ENCODE data around the gene PBX2. TPM values are rescaled to one million over a fixed set of nuclear protein-coding genes. Genes with fewer than 3 reads are reported as not detected.
"Not testable (repeated sequence)": the region's sequence is repeated elsewhere in the genome, so short reads cannot be mapped to it uniquely, and the experiment has no call there.

Gene PBX2
- total and polyA plus RNA-seq, 2 experiments from 2014 or later = 21.6 to 77.5 TPM

GRCh38 chr6:32187009-32187709 is 2.8 kb downstream of the PBX2 start:
- H3K27me3 ChIP-seq = no peaks in the 10 kb centered on the region
- no peak overlapping the region for H3K4me3 ChIP-seq
- no peaks in the 10 kb centered on the region for H3K36me3 ChIP-seq (replicated peaks; ENCODE audit: insufficient read depth, low read depth)
- 93% methylated on average over 12 of the region's 12 CpGs for WGBS (ENCODE audit: low lambda C conversion rate, missing lambda C conversion rate)
- peak overlapping the region; percentile 86 for H3K27ac ChIP-seq
- TF ChIP-seq CTCF (IDR thresholded peaks at IDR 0.05; ENCODE audit: poor library complexity) = no peak
- TF ChIP-seq EZH2phosphoT487 (IDR thresholded peaks at IDR 0.05; ENCODE audit: low read depth, severe bottlenecking, unreplicated experiment) = no peak
- TF ChIP-seq EZH2 (IDR thresholded peaks at IDR 0.05; ENCODE audit: borderline replicate concordance) = no peak
- no peaks in the 10 kb centered on the region for H3K9me3 ChIP-seq (ENCODE audit: low read depth)
- no peak for DNase-seq (ENCODE audit: low spot score)
- H4K20me1 ChIP-seq (ENCODE audit: insufficient read depth, poor library complexity, severe bottlenecking) = no peaks in the 10 kb centered on the region
- H3K4me1 ChIP-seq (ENCODE audit: insufficient read depth) = peaks cover 28% of the 10 kb centered on the region
- H3K9me2 ChIP-seq (replicated peaks; ENCODE audit: insufficient read depth) = no peaks in the 10 kb centered on the region
- no peak overlapping the region for H2AFZ ChIP-seq
- H3K79me2 ChIP-seq = peaks cover 33% of the 10 kb centered on the region
- H3K4me2 ChIP-seq = no peak overlapping the region

GRCh38 chr6:32186151-32186840 is 3.7 kb downstream of the PBX2 start:
- WGBS (ENCODE audit: low lambda C conversion rate, missing lambda C conversion rate) = 85% methylated on average over 10 of the region's 10 CpGs
- Histone ChIP-seq H3K27ac (peak overlapping the region; percentile 86), H3K4me1 (ENCODE audit: insufficient read depth) (peaks cover 27% of the 10 kb centered on the region), H3K79me2 (peaks cover 33% of the 10 kb centered on the region)
- DNase-seq (ENCODE audit: low spot score); H3K4me2 ChIP-seq; H3K36me3 ChIP-seq (replicated peaks; ENCODE audit: insufficient read depth, low read depth); H3K27me3 ChIP-seq; H3K4me3 ChIP-seq; H3K9me3 ChIP-seq (ENCODE audit: low read depth); H2AFZ ChIP-seq; H4K20me1 ChIP-seq (ENCODE audit: insufficient read depth, poor library complexity, severe bottlenecking); H3K9me2 ChIP-seq (replicated peaks; ENCODE audit: insufficient read depth): not testable (repeated sequence)

- H3K9me2 ChIP-seq (replicated peaks; ENCODE audit: insufficient read depth); H3K27me3 ChIP-seq; H3K4me3 ChIP-seq; H2AFZ ChIP-seq; H3K36me3 ChIP-seq (replicated peaks; ENCODE audit: insufficient read depth, low read depth); H4K20me1 ChIP-seq (ENCODE audit: insufficient read depth, poor library complexity, severe bottlenecking); H3K9me3 ChIP-seq (ENCODE audit: low read depth): not testable (repeated sequence)
- Histone ChIP-seq H3K4me2 (peak overlapping the region; percentile 55), H3K27ac (peak overlapping the region; percentile 86), H3K4me1 (ENCODE audit: insufficient read depth) (peaks cover 21% of the 10 kb centered on the region), H3K79me2 (peaks cover 31% of the 10 kb centered on the region)
- peak; percentile 88 for DNase-seq (ENCODE audit: low spot score)
- WGBS (ENCODE audit: low lambda C conversion rate, missing lambda C conversion rate) = 21% methylated on average over 9 of the region's 11 CpGs
These were observed 4.3 kb downstream of the PBX2 start for GRCh38 chr6:32185681-32186131.

- H2AFZ ChIP-seq = no peak within 1 kb of the TSS
- no peak within 1 kb of the TSS for H3K4me3 ChIP-seq
- WGBS (ENCODE audit: low lambda C conversion rate, missing lambda C conversion rate) = 80% methylated on average over 6 of the region's 6 CpGs
- no peaks in the 10 kb centered on the region for H3K9me3 ChIP-seq (ENCODE audit: low read depth)
- H3K9me2 ChIP-seq (replicated peaks; ENCODE audit: insufficient read depth) = no peaks in the 10 kb centered on the region
- DNase-seq (ENCODE audit: low spot score) = no peak
- no peaks in the 10 kb centered on the region for H4K20me1 ChIP-seq (ENCODE audit: insufficient read depth, poor library complexity, severe bottlenecking)
- H3K36me3 ChIP-seq (replicated peaks; ENCODE audit: insufficient read depth, low read depth) = no peaks in the 10 kb centered on the region
- H3K4me1 ChIP-seq (ENCODE audit: insufficient read depth) = peaks cover 21% of the 10 kb centered on the region
- TF ChIP-seq EZH2phosphoT487 (IDR thresholded peaks at IDR 0.05; ENCODE audit: low read depth, severe bottlenecking, unreplicated experiment) = no peak
- TF ChIP-seq CTCF (IDR thresholded peaks at IDR 0.05; ENCODE audit: poor library complexity) = no peak
- TF ChIP-seq EZH2 (IDR thresholded peaks at IDR 0.05; ENCODE audit: borderline replicate concordance) = no peak
- H3K4me2 ChIP-seq = no peak within 1 kb of the TSS
- no peaks in the 10 kb centered on the region for H3K27me3 ChIP-seq
- H3K79me2 ChIP-seq = peaks cover 33% of the 10 kb centered on the region
- H3K27ac ChIP-seq = peak within 1 kb of the TSS; percentile 63
These were observed 5.8 kb downstream of the PBX2 start, which contains the start of gene AGER for GRCh38 chr6:32184084-32184640. AGER (minus strand) TSS chr6:32184253; CDS start chr6:32184222, 31 bp downstream.

Measured in hepatocyte (in vitro differentiated cells).